HG03378 (cell line): ENCODE measurements around the gene NHLH1.

Source experiments
- ATAC-seq: cut with Tn5 transposase; IDR thresholded peaks from one replicate; pipeline ENCODE4 v1.9.1; 2021; ENCODE audit warnings: mild to moderate bottlenecking, moderate library complexity; ENCODE audit not compliant: unreplicated experiment

Gene NHLH1

DNA sequence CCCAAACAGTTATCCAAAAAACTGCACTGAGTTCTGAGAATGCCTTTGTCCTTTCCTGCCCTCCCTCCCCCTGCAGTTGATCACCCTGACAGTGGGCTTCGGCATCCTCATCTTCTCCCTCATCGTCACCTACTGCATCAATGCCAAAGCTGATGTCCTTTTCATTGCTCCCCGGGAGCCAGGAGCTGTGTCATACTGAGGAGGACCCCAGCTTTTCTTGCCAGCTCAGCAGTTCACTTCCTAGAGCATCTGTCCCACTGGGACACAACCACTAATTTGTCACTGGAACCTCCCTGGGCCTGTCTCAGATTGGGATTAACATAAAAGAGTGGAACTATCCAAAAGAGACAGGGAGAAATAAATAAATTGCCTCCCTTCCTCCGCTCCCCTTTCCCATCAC is 8.8 kb upstream of the NHLH1 start:
- ATAC-seq = no peak

- ATAC-seq = no peak
Measured at GRCh38 chr1:160359559-160360226, 7.2 kb upstream of the NHLH1 start.

DNA sequence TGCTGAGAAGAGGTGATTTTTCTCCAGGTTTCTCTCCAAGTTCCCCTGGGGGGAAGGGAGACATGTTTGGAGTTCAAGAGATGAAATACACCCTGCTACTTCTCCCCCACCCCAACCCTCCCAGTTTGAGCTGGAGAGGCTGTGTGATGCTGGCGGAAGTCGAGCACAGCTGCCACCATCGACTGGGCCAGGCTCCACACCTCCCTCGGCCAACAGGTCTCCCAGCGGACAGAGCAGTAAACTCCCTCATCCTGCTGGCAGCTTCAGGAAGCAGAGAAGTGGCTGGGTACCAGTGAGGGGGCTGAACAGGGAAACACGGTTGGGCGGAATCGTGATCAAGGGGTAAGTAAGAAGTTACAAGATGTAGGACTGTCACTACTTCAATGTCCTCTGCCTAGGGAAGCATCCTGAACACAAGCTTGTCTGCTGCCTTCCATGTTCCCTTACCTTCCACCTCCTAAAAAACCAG is 6.6 kb upstream of the NHLH1 start:
- ATAC-seq = no peak

GRCh38 chr1:160361199-160361598 is 5.7 kb upstream of the NHLH1 start:
- no peak for ATAC-seq

- no peak for ATAC-seq
Measured at GRCh38 chr1:160361814-160362167, 5.1 kb upstream of the NHLH1 start.

- ATAC-seq = no peak
Measured at GRCh38 chr1:160362168-160362957, 4.5 kb upstream of the NHLH1 start.

- no peak for ATAC-seq
Measured at GRCh38 chr1:160363010-160363409, 3.9 kb upstream of the NHLH1 start.

- ATAC-seq = no peak
Measured at GRCh38 chr1:160363951-160364735, 2.7 kb upstream of the NHLH1 start.

- no peak for ATAC-seq
Measured at GRCh38 chr1:160365325-160365724, 1.5 kb upstream of the NHLH1 start.

DNA sequence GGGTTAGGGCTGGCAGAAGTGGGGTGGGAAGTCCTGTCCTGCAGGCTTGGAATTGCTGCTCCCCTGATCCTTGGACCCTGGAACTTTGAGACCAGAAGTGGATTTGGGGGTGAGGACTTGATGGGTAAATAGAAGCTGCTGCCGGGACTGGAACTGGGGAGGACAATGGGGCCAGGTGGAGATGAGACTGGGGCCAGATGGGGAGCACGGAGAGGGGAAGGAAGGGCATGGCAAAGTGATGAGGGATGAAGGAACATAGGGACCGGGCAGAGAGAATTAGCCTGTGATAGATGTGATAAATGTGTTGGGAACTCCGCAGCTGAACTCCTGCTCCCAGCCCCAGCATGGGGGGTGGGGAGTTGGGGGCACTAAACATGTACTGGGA is 637 bp downstream of the NHLH1 start:
- no peak for ATAC-seq

DNA sequence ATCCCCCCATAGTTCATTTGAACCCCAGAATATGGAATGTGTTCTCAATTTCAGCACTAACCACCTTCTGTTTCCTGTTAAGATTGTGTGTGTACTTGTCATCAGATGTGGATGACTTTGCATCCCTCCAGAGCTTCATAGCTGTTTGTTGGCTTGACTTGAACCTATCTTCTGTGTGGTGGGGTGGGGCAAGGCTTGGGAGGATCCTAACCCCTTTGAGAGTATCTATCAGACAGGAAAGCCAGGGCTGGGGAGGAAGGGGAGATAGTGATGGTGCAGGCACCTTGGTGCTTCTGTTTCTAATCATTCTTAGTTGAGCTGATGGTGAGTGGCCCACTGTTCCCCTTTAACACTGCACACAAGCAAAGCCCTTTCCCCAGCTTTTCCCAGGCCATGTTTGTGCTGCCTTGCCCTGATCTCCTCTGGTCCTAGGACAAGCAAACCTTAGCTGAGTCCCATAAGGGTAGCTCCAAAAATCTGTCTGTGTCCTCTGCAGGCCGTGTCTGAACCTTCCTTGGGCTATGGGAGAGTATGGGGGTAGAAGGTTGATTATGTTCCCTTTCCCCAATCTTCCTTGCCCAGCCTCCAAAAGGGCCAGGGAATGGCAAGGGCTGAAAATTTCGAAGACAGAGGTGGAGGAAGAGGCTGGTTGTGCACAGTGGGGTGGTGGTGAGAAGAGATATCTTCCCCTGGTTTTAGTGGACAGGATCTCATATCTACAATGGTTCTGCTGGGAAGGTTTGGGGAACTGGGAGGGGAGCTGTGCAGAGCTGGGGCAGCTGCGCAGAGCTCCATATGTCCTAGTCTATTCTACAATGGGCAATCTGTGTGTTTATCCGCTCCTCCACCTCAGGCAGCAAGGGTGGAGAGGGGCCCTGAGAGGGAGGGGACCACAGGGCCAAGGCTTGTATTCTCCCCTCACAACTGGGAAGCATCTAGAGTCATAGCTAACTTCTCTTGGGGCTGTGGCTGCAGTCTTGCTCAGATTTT is 1.4 kb downstream of the NHLH1 start:
- no peak for ATAC-seq

DNA sequence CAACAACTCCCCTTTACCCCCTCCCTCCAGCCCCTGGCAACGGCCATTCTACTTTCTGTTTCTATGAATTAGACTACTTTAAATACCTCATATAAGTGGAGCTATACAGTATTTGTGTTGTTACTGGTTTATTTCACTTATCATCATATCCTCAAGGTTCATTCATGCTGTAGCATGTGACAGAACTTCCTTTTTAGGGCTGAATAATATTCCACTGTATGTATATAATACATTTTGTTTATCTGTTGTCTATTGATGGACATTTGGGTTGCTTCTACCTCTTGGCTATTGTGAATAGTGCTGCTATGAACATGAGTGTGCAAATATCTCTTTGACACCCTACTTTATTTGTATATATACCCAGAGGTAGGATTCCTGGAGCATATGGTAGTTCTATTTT is 2.2 kb downstream of the NHLH1 start:
- no peak for ATAC-seq

GRCh38 chr1:160370561-160371345 is 3.9 kb downstream of the NHLH1 start:
- ATAC-seq = no peak

GRCh38 chr1:160371346-160371631 is 4.4 kb downstream of the NHLH1 start:
- ATAC-seq = no peak

- ATAC-seq = no peak
Measured at GRCh38 chr1:160371756-160372155, 4.9 kb downstream of the NHLH1 start.

- ATAC-seq = no peak
Measured at GRCh38 chr1:160373696-160374095, 6.8 kb downstream of the NHLH1 start.

GRCh38 chr1:160374306-160375110 is 7.6 kb downstream of the NHLH1 start:
- ATAC-seq = no peak

- ATAC-seq = no peak
Measured at GRCh38 chr1:160375788-160376524, 9.1 kb downstream of the NHLH1 start.
